ENCODE measurements around the gene DPYD. TPM values are rescaled to one million over a fixed set of nuclear protein-coding genes. Genes with fewer than 3 reads are reported as not detected.

The DPYD gene
- polyA plus RNA-seq, 10 donors = 5.3 to 11.2 (median 7.3) TPM

DNA sequence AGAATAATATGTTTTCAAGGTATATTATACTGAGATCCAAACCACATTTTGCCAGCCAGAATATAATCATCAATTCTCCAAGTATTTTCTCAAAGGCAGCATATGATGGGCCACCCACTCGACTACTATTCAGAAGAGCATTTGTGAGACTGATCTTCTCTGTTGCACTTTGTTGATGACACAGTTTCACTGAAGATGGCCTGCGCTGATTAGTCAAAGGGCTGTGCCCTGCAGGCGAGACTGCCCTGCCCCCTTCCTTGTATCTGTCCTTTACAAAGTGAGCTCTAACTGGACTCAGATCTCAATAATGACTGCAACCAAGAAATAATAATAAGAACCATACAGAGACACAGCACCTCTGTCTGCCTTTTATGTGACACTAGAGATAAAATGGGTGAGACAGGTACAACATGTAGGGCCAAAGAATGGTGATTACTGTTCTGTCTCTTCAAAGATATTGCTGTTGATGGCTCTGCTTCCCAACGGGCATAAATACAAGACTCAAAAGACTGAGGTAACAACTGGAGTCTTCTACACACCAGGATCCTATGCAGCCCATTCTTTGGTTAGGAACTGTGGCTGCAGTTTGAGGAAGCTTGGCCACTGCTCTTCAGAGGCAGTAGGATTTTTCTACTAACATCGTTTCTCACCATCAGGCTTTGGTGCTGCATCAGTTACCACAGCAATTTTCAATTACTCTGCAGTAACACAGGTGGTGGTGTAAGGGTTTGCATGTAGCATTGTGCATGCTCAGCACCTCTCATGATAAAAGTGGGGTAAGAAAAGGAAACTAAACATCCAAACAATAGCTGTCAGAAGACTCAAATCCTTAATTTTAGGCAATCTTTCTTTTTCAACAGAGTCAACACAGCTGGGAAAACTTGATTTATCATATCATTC, 718.1 kb downstream of the DPYD start:
- DNase-seq = no peak

DNA sequence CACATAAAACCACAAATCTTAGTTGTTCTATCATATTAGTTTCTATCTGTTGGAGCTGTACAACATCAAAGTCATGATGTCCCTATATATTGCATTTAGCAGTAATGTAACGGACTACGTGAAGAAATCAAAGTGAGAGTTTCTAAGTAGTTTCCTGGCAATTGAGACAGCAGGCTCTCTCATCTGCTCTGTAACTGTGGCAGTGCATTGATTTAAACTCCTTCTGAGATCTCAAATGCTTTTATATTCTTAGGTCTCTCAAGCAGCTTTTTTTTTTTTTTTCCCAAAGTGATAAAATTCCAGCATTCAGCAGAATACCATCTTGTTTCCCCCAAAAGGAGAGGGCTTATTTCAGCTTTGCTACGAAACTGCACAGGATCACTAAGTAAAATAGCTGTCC, 719.2 kb downstream of the DPYD start:
- DNase-seq = no peak

DNA sequence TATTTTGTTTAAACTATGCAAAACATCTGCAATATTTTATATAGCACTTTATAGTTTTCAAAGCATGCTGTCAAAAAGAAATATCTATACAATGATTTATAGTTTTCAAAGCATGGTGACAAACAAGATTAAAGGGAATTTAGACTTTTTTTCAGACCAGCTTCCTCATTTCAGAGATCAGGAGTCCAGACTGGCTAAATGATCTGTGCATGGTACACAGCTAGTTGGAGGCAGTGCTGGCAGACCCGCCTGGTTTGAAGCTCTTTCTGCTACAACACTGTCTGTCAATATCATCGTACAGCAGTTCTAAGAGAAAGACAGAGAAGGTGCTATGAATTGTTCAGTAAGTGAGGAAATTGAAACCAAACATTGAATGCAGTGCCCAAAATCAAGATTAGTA, 720.2 kb downstream of the DPYD start:
- DNase-seq = no peak

DNA sequence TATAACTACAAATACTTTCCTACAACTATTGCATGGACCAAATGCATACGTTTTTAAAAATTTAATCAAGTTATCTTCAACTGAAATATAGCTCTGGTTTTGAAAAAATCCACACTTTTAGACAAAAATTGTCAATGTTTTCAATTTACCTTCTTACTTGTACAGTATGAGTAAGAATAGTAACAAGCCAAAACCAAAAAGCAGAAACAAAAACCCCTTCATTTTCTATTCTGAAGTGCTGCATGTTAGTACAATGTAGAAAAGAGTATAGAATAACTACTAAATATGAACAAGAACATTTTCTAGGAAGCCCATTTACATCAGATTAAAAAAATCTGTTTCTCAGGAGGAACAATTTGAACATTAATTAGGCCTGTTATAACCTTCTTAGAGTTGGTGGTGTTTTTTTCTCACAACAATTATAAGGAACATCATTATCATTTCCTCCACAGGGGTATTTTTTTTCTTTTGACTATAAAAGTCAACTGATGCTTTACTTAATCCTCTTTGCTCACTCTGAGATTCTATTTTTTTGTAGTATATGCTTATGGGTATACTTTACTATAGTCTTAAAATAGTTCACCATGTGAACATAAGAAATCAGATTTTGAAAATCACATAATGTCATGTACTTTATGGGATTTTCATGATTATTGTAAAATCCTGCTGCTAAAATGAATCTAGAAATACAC, 723.9 kb downstream of the DPYD start:
- no peak for DNase-seq

DNA sequence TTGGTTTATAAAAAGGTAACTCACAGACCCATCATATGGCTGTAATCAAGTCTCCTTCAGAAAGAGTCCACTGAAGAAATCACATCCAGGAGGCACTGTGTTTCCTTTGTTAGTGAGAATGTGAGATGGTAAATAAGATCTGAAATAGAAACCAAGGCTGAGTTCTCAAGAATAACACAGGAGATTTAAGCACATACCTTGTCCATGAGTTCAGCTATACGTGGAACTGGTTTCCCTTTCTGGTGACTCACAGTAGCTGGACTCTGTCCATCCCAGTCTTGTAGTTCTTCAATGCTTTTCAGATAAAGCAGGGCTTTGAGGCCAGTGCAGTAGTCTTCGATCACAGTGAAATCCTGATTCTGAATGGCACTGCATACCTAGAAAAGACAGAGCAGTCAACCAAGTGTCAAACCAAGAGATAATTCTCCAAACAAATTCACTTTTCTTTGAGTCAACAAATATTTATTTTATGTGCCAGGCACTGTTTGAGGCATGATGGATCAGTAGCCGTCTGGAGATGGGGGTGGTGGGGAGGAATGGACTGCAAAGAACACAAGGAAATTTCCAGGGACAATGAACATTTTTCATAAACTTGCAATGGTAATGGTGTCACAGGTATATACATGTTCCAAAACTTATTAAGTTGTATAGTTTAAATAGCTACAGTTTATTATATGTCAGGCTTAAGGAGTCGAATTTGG, 727.8 kb downstream of the DPYD start:
- DNase-seq = peak; percentile 40 to 90 (median 47)

DNA sequence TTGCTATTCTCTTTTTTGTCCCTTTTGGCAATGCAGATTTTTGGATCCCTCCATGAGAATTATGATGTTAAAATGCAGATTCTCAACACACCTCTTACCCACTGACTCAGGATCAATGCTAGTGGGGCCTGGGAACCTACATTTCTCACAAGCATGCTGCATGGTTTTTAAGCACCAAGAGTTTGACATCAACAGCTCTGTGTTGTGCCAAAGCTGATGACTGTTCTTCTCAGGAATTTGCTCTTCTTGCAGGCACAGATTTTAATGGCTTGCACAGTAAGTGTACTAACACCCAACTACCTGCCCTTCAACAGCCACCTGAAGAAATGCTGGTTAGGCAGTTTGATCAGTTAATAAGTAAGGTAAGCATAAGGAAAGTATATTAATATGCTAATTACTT, 730.5 kb downstream of the DPYD start:
- no peak for DNase-seq

DNA sequence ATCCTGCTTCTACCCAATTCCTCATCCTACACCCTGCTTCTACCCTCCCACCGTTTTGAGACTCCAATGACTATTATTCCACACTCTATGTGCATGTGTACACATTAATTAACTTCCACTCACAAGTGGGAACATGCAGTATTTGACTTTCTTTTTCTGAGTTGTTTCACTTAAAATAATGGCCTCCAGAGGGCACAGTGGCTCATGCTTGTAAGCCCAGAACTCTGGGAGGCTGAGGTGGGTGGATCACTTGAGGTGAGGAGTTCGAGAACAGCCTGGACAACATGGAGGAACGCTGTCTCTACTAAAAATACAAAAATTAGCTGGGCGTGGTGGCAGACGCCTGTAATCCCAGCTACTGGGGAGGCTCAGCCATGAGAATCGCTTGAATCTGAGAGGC, 734.5 kb downstream of the DPYD start:
- no peak for DNase-seq

DNA sequence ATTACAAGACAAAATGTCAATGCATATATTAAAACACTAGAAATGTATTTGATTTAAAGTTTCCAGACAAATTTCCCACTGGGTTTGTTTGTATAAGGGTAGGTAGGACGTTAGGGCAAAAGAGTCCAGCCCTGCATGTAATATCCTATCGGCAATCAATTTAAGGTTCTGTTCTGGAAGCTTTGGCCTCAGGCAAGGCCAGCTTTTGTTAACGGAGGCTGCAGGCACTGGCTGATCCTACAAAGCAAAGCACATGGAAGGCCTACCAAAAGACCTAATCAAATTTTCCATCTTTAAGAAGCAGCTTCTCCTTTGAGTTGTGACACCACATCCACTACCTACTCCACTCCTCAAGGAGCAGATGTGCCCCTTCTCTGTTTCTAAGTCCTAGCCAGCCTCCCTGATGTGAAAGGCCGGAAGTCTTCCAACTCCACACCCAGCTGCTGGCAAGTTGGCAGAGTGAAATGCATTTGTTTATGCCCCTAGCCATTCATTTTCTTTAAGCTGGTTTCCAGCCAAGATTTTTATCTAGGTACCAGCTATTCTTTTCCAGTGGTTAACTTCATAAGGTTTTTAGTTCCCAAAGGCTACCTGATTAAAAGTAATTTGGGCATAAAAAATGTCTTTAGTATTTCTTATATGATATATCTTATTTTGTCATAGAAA, 746.7 kb downstream of the DPYD start:
- no peak for DNase-seq

DNA sequence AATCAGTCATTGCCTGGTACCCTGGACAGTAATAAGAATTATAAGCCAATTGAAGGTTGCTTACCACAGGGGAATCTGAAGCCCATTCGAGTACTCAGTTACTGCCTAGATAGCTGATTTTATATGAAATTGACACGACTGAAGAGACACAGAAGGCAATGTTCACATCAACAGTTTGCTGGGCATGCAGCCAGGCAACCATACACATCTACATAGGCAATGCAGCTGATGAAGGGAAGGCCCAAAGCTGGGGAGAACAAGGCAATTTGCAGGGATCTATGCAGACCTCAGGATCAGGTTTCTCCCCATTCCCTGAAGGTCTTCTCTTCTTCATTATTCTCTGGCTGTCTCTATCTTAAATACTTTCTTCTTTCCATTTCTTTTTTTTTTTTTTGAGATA, 750.5 kb downstream of the DPYD start:
- no peak for DNase-seq

DNA sequence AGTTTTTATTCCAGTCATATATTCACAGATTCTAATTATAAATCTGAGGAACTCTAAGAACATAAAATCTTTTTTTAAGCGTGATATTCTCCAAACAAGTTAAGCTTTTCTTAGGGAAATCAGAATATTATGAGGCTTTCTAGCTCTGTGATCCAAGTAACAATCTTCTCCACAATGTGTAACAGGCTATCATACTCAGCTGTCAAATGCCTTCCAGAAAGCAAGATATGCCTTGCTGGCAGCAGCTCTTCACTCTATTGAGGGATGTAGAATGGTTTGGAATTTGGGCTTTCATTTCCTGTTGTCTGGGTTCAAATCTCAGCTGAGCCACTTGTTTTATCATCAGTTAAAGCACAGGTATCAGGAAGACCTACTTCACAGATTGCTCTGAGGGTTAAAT, 752.8 kb downstream of the DPYD start:
- no peak for DNase-seq

DNA sequence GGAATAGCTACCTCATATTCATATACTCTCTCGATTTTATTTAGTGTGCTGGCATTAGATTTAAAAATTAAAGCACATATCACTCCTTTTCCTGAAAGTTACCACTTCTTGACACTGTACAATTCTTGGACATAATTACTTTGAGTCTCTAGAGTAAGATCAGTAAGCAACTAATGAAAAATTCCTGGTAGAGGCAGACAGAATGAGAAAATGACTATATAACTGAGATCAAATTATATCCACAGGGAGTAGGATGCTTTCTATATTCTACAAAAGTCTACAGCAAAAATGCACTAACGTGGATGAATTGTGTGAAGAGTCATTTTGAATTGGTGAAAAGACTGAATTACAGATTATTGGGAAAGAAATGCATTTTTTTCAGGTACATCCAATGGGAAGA, 753.6 kb downstream of the DPYD start:
- DNase-seq = peak in 1 of 3 donors; percentile 45

DNA sequence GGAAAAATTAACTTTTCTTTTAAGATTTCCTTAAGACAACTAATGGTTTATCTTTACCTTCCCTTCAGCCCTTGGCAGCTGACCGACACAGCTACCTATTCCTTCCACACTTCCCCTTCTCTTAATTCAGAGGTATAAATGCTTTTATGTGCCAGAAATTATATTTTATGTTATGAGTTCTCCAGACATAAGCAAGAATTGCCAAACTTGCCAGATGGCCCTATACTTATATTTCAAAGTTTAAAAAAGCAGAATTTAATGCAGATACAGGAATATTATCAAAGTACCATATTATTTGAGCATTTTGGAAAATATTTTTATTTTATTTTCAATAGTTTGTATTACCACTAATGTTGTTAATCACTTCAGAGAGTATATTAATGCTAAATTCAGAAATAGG, 754.2 kb downstream of the DPYD start:
- peak in 1 of 3 donors; percentile 50 for DNase-seq

DNA sequence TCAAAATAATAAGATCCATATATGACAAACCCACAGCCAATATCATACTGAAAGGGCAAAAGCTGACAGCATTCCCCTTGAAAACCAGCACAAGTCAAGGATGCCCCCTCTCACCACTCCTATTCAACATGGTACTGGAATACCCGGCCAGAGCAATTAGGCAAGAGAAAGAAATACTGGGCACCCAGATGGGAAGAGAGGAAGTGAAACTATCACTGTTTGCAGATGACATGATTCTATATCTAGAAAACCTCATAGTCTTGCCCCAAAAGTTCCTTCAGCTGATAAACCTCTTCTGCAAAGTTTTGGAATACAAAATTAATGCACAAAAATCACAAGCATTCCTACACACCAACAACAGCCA, 756.6 kb downstream of the DPYD start:
- DNase-seq = no peak

DNA sequence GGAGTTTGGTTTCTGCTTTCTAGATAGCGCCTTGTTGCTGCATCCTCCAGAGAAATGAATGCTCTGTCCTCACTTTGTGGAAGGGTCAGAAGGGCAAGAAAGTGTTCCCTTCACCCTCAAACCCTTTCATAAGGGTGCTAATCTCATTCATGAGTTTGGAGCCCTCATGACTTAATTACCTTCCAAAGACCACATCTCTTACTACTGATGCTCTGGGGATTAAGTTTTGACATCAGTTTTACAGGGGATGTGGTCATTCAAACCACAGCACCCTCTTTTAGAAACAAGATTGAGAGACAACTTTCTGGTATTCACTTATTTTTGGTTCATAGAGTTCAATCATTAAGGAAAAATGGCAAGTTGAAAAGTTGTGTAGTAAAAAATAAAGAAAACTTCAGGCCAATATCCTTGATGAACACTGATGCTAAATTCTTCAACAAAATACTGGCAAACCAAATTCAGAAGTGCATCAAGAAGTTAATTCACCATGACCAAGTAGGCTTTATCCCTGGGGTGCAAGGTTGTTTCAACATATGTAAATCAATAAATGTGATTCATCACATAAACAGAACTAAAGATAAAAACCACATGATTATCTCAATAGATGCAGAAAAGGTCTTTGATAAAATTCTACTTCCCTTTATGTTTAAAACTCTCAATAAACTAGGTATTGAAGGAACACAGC, 757.1 kb downstream of the DPYD start:
- no peak for DNase-seq

DNA sequence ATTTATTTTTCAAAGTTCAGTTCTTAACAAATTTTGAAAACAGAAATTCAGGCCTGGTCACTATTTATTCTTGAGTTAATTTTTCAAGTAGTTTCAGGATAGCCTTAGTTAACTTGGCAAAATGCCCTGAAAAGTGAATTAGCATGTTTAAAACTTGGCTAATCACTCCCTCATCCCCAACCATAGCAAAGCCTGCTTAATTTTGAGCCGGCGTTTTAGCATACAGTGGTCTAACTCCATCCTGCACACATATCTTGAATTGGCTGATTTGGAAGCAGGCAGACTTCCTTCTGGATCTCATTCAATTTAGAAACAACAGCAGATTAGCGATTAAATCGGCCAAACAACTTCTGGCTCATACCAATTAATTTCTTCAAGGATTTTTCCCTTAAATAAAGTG, 760.0 kb downstream of the DPYD start:
- DNase-seq = peak in 1 of 3 donors; percentile 48

DNA sequence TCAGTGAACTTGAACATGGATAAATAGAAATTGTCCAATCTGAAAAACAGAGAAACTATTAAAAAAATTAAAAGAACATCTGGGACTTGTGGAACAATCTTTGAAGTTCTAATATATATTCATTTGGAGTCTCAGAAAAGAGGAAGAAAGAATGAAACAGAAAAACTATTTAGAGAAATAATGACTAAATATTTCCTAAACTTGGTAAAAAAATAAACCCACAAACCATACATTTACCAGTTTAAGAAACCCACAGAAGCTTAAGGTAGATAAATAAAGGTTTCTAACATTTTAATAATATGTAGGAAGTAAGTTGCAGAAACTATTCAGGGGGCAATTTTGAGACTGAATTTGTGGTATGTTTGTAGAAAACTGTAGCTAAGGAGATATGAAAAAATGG, 761.5 kb downstream of the DPYD start:
- no peak for DNase-seq

DNA sequence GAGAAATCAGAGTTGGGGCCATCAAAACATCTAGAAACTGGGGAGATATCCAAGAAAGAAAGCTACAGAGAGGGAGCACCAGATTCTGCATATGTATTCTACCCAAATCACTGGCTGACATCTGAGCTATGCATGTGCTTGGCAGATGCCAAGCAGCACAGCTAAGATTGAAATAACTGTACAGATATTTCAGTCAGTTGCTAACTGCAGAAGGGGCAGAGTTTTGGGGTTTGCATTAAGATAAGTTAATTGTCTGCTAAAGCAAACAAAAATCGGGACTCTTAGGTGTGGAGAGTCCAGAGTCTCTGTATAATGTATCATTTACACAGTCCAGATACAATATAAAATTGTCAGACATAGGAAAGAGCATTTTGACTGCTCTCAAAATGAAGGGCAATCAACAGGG, 762.1 kb downstream of the DPYD start:
- no peak for DNase-seq

DNA sequence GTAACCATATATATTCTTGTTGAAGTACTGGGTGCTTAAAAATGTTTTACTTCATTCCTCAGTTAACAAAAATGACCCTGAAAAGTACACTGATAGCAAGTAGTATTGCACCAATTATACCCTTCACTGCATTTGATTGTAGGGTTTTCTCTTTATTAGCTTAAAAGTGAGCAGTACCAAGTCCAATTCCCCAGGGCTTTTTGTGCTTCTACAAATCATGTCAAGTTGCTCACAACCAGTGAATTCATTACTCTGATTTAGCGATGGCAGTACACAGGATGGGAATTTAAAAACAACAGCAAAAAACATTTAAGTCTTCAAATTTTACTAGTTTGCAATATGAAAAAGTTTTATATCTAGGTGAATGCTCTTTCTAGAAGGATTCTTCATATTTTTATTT, 762.8 kb downstream of the DPYD start:
- no peak for DNase-seq

DNA sequence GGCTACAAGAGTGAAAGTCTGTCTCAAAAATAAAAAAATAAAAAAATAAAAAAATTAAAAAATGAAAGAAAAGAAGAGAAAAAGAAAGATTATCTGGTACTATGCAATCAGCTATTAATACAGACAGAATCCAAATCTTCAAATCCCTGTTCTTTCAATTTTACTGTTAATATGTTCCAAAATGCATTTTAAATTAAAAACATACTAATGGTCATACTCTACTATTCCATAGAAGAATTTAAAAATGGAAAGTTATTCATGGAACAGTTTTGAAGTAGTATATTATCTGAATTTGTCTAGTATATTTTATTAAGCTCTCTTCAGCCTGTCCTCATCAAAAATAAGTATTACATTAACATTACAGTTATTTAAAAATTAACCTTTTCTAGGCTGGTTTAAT, 769.2 kb downstream of the DPYD start:
- no peak for DNase-seq

DNA sequence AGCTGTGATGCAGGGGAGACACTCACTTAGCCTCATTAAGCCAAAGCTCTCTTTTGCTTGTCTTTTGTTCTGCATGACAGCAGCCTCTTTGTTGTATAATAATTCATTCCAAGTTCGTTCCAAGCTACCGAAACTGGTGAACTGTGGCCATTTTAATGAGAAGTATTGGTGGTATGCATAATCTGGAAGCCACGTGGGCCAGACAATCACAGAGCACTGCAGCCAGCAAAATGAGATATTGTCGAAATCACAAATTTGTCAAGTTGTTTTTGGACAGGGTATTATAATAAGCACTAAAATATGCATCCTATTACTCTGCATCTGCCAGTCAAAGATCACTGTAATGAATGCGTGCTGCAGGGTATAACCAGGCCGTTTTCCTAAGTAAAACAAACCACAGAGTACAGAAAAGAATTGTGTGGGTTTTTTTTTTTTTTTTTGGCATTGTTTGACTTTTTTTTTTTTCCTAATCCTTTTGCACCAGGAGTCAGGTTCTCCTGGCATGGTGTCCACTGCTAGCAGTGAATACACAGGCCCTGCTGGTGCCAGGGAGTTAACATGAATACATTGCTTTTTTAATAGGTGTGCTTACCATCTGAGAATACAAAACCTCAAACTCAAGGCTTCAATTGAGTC, 775.4 kb downstream of the DPYD start:
- peak in 1 of 3 donors; percentile 67 for DNase-seq

DNA sequence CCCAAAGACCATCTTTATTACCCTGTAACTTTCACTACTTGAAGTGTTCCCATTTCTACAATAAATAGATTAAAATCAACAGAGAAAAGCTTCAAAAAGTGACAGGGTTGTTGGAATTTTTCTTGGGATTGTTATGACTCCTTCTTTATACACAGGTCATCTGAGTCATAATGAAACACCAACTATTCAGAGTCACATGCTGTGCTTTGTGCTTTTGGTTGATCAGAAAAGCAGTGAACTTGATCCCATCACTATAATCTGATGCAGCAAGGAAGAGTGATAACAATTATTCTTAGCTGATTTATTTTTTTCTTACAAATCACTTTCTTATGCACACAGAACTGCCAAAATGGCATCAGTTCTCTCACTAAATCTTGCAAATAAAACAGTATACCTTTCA, 776.3 kb downstream of the DPYD start:
- peak in 1 of 3 donors; percentile 45 for DNase-seq

Data from muscle of back (tissue), 11 donors.